Activated naive CD4-positive, alpha-beta T cell treated with anti-CD3 and anti-CD28 coated beads, Interleukin-2, amount 50 U/mL, for 16 hours (primary cell): Measurements from ENCODE around the gene NR3C2.

Experiments
- DNase-seq: peaks from one replicate; pipeline ENCODE4 v3.0.0-alpha.2; 2020

Gene NR3C2

GRCh38 chr4:148302416-148302815, 139.8 kb downstream of the NR3C2 start:
- no peak for DNase-seq

GRCh38 chr4:148300877-148301276, 141.3 kb downstream of the NR3C2 start:
- DNase-seq = no peak

DNA sequence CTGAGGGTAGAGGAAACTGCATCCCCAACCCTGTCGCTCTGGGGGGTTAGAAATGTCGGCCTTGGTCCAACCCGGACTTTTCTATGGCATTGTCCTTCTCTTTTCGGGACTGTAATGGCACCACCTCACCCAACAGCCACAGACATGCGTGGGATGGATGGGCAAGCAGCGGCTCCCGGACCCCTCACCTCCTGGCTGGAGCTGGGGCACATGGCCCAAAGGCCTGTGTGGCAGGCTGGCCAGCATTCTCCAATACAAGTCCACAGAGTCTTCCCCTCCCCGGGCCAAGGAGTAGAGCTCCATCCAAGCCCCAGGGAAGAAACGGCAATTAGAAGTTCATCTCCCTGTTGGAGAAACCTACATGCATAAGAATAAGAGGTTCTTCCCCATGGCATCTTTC, 142.9 kb downstream of the NR3C2 start:
- no peak for DNase-seq

GRCh38 chr4:148296498-148296897, 145.7 kb downstream of the NR3C2 start:
- no peak for DNase-seq

DNA sequence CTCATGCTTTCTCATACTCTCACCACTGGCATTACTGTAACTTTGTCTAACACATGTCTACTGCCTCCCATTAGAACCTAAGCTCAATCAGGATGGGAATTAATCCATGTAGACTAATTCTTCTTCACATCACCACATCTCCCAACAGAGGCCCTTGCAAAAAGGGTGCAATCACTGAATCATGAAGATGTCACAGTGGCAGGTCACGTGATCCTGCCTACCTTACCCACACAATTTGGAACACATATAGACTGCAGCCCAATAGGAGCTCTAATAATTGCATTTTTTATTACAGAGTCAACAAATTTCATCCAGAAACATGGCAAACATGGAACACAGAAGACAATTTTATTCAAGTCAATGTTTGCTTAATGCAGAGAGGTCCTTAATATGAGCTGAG, 146.6 kb downstream of the NR3C2 start:
- DNase-seq = no peak

- DNase-seq = no peak
Measured at GRCh38 chr4:148293571-148293970, 148.6 kb downstream of the NR3C2 start.

- no peak for DNase-seq
Measured at GRCh38 chr4:148292686-148293085, 149.5 kb downstream of the NR3C2 start.

DNA sequence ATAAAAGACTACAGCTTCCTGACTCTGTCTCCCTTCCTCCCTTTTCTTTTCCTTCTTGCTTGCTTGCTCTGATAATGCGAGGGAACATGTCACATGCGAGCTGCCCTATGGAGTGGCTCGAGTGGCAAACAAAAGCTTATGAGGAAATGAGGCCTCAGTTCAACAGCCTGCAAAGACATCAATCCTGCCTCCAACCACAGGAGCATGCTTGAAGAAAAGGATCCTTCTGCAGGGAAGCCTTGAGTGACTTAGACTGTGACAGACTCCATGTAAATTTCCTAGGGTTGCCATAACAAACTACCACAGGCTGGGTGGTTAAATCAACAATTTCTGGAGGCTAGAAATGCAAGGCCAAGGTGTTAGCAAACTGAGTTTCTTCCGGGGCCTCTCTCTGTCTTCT, 152.5 kb downstream of the NR3C2 start:
- DNase-seq = no peak

DNA sequence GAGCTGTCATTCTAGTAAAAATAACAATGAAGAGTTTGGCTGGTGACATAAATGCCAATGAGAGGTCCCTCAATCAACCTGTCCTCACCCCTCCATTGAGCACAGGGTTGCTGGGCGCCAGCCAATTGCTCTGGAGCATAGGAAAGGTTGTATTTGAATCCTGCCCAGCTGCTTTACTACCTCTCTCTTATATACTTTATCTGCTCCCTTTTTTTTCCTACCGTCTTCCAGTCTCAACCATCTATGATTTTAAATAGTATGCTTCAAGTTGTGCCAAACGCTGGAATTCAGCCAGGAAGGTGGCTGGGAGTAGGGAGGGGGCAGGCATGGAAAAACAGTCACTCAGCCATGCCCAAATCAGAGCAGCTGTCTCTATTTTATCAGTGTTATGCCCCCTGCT, 153.8 kb downstream of the NR3C2 start:
- no peak for DNase-seq

GRCh38 chr4:148287111-148287510, 155.1 kb downstream of the NR3C2 start:
- no peak for DNase-seq

DNA sequence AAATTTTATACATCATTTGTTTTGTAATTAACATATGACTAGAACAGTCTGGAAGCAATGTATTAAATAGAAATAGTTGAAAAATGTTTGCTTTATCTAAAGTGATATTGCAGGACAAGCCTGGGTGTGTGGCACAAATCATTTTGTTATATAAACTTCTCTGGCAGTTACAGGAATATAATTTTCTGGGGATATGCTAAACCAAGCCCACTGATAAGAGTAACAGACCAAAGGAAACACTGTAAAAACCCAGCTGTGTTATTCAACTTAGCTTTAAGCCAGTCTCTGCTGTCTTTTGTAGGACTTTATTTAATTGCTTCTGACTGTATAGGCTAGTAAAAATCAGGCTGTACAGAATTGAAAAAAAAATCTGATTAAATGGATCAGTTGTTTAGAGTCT, 156.2 kb downstream of the NR3C2 start:
- no peak for DNase-seq

GRCh38 chr4:148283665-148284064, 158.5 kb downstream of the NR3C2 start:
- DNase-seq = no peak

DNA sequence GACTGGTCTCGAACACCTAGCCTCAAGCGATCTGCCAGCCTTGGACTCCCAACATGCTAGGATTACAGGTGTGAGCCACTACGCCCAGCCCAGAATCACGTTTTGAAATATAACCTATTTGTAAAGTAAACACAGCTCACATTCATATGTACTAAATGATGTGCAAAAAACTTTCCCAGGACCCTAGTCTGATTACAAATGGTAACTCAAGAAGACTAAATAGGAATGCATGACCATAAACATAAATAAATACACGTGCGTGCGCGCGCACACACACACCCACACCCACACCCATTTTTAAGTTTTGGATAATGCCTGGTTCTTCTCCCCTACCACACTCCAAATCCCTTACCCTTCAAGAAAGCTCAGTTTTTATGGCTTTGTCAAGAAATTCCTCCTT, 163.9 kb downstream of the NR3C2 start:
- no peak for DNase-seq

- no peak for DNase-seq
Measured at GRCh38 chr4:148275266-148275665, 166.9 kb downstream of the NR3C2 start.

- no peak for DNase-seq
Measured at GRCh38 chr4:148273501-148273986, 168.7 kb downstream of the NR3C2 start.

GRCh38 chr4:148271166-148271565, 171.0 kb downstream of the NR3C2 start:
- DNase-seq = no peak

- DNase-seq = no peak
Measured at GRCh38 chr4:148270630-148271029, 171.6 kb downstream of the NR3C2 start.

- no peak for DNase-seq
Measured at GRCh38 chr4:148268835-148269234, 173.4 kb downstream of the NR3C2 start.

- no peak for DNase-seq
Measured at GRCh38 chr4:148266921-148267320, 175.3 kb downstream of the NR3C2 start.

DNA sequence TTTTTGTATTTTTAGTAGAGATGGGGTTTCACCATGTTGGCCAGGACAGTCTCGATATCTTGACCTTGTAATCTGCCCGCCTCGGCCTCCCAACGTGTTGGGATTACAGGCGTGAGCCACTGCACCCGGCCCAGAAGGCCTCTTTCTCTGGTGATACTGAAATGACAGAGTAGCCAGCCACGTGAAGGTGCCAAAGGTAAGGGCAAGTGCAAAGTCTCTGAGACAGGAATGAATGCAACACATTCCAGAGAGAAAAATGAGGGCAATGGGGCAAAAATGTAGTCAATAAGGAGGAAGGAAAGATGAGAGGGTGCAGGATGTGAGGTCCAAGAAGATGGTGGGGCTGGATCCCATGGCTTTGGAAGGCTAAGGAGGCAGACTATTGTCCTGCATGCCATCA, 176.0 kb downstream of the NR3C2 start:
- no peak for DNase-seq

DNA sequence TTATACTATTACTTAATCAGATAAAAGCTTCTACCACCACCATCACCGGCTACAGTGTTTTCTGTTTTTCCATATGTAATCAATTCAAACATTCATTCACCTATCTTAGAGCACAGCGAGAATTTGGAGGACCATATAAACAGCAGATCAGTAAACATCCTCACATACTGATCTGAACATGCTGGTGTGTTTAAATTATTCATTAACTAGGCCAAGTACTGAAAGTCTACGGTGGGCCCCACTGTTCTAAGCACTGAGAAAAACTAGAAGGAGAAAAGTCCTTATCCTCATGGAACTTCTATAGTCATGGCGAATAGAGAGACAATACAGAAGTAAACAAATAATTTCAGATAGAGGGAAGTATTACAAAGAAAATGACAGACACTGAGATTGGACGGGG, 176.6 kb downstream of the NR3C2 start:
- DNase-seq = no peak

DNA sequence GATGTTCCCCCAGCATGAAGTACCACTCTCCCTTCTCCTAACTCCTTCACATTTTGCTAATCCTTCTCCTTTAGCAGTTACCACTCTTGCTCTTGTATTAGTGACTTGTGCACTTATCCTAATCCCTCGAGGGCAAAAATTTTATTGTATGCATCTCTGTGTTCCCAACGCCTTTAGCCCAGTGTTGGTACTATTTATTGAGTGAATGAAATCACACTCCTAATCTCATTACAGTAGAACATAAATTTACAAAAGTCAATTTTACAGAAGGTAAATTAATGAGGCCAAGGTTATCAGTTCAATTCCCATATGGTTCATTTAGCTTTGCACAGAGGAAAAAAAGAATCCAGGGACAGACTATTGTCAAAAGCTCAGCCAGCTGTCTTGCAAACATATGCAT, 178.4 kb downstream of the NR3C2 start:
- no peak for DNase-seq

- no peak for DNase-seq
Measured at GRCh38 chr4:148263127-148263526, 179.1 kb downstream of the NR3C2 start.

- no peak for DNase-seq
Measured at GRCh38 chr4:148261848-148262247, 180.4 kb downstream of the NR3C2 start.

- DNase-seq = no peak
Measured at GRCh38 chr4:148259841-148260240, 182.4 kb downstream of the NR3C2 start.

- no peak for DNase-seq
Measured at GRCh38 chr4:148258535-148258934, 183.7 kb downstream of the NR3C2 start.
